GM12891 (cell line): ENCODE data around the gene CCDC136.

Experiments
- POLR2A ChIP-seq: IDR thresholded peaks from 2 replicates; pipeline ENCODE4 v1.6.1; 2011; ENCODE audit warnings: low read depth, low read length, control low read depth
- POLR2AphosphoS5 ChIP-seq: IDR thresholded peaks from 2 replicates; pipeline ENCODE4 v1.6.1; 2011; ENCODE audit warnings: low read depth, low read length, control low read depth
- POU2F2 ChIP-seq: IDR thresholded peaks from 2 replicates; pipeline ENCODE4 v1.6.1; 2011; ENCODE audit warnings: low read depth, mild to moderate bottlenecking, control low read depth, low read length, moderate library complexity

DNA sequence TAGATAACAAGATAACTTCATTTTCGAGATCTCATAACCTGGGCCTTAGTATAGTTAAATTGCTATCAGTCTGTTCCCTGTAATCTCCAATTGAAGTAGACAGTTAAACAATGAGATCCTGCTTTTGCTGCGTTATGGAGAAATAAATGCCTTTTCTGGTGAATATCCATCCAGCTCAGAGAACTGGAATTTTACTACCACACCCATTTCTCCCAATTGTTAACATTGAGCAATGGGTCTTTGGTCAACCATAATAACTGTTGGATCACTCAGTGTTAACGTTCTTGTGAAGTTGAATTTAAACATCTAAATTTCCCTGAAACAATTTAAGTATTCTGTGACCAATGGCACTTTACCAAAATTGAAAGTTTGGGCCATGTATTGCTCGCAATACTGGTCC, 49.6 kb upstream of the CCDC136 start:
- no peak for TF ChIP-seq POLR2A
- no peak for TF ChIP-seq POLR2AphosphoS5
- TF ChIP-seq POU2F2, result no peak
